ENCODE measurements around the gene TMEM203. TPM values are rescaled to one million over a fixed set of nuclear protein-coding genes. Genes with fewer than 3 reads are reported as not detected.

The TMEM203 gene
- polyA plus RNA-seq, 1 donor (not counting 4 experiments of a cell fraction or from before 2014, with no cell fraction given) = 29.2 TPM

- H3K36me3 ChIP-seq (ENCODE audit: control insufficient read depth in 2 of 2, extremely low read depth in 1 of 2, insufficient read depth in 2 of 2, low read length in 2 of 2) = no peaks in the 10 kb centered on the region
- dilution Hi-C loops (cut with MboI; ENCODE audit: extremely low pct_ligation_motif_present, low sequenced_read_pairs) = no loop called here
- TF ChIP-seq CTCF (optimal IDR thresholded peaks at IDR 0.05 in 1 of 3, IDR thresholded peaks at IDR 0.05 in 1 of 3, conservative IDR thresholded peaks at IDR 0.05 in 1 of 3; ENCODE audit: extremely low read depth in 1 of 3, insufficient read depth in 2 of 3, low read length in 3 of 3) = no peak
- TF ChIP-seq EZH2 (IDR thresholded peaks at IDR 0.05; ENCODE audit: low read length) = no peak
- H2AFZ ChIP-seq (ENCODE audit: control insufficient read depth, low read length) = no peak overlapping the region
- H3K9me1 ChIP-seq (ENCODE audit: control insufficient read depth, extremely low read depth, insufficient read depth, low read length) = no peaks in the 10 kb centered on the region
- H3K27me3 ChIP-seq (ENCODE audit: control insufficient read depth, extremely low read depth, insufficient read depth, low read length) = peaks cover 89% of the 10 kb centered on the region
- DNase-seq (ENCODE audit: low read depth, low spot score) (no peak), FAIRE-seq (no peak)
- no peaks in the 10 kb centered on the region for H3K9me3 ChIP-seq (ENCODE audit: control insufficient read depth, low read depth, low read length)
- no peak overlapping the region for H3K9ac ChIP-seq (ENCODE audit: control insufficient read depth, extremely low read depth, insufficient read depth, low read length)
- H3K4me1 ChIP-seq (ENCODE audit: control insufficient read depth, extremely low read depth, insufficient read depth, low read length) = no peaks in the 10 kb centered on the region
- H3K4me3 ChIP-seq (ENCODE audit: control insufficient read depth in 2 of 3, extremely low read depth in 1 of 3, insufficient read depth in 2 of 3, low read depth in 1 of 3, low read length in 3 of 3) = no peak overlapping the region
- H4K20me1 ChIP-seq (ENCODE audit: control insufficient read depth, extremely low read depth, insufficient read depth, low read length) = peaks cover 9% of the 10 kb centered on the region
- no peak overlapping the region for H3K27ac ChIP-seq (ENCODE audit: control insufficient read depth, insufficient read depth, low read length)
- H3K79me2 ChIP-seq (ENCODE audit: control insufficient read depth, insufficient read depth, low read length) = no peaks in the 10 kb centered on the region
- H3K4me2 ChIP-seq (ENCODE audit: control insufficient read depth, extremely low read depth, insufficient read depth, low read depth, low read length) = no peak overlapping the region
Measured at GRCh38 chr9:137171149-137171900, 34.1 kb downstream of the TMEM203 start.

GRCh38 chr9:137170486-137171148, 34.8 kb downstream of the TMEM203 start:
- no peaks in the 10 kb centered on the region for H3K9me1 ChIP-seq (ENCODE audit: control insufficient read depth, extremely low read depth, insufficient read depth, low read length)
- no peaks in the 10 kb centered on the region for H3K9me3 ChIP-seq (ENCODE audit: control insufficient read depth, low read depth, low read length)
- no peak overlapping the region for H3K4me2 ChIP-seq (ENCODE audit: control insufficient read depth, extremely low read depth, insufficient read depth, low read depth, low read length)
- no peak overlapping the region for H3K4me3 ChIP-seq (ENCODE audit: control insufficient read depth in 2 of 3, extremely low read depth in 1 of 3, insufficient read depth in 2 of 3, low read depth in 1 of 3, low read length in 3 of 3)
- H3K79me2 ChIP-seq (ENCODE audit: control insufficient read depth, insufficient read depth, low read length) = no peaks in the 10 kb centered on the region
- no peak overlapping the region for H3K9ac ChIP-seq (ENCODE audit: control insufficient read depth, extremely low read depth, insufficient read depth, low read length)
- H3K4me1 ChIP-seq (ENCODE audit: control insufficient read depth, extremely low read depth, insufficient read depth, low read length) = no peaks in the 10 kb centered on the region
- TF ChIP-seq EZH2 (IDR thresholded peaks at IDR 0.05; ENCODE audit: low read length) = no peak
- TF ChIP-seq CTCF (optimal IDR thresholded peaks at IDR 0.05 in 1 of 3, IDR thresholded peaks at IDR 0.05 in 1 of 3, conservative IDR thresholded peaks at IDR 0.05 in 1 of 3; ENCODE audit: extremely low read depth in 1 of 3, insufficient read depth in 2 of 3, low read length in 3 of 3) = no peak
- dilution Hi-C loops (cut with MboI; ENCODE audit: extremely low pct_ligation_motif_present, low sequenced_read_pairs) = no loop called here
- H3K27ac ChIP-seq (ENCODE audit: control insufficient read depth, insufficient read depth, low read length) = no peak overlapping the region
- H3K36me3 ChIP-seq (ENCODE audit: control insufficient read depth in 2 of 2, extremely low read depth in 1 of 2, insufficient read depth in 2 of 2, low read length in 2 of 2) = no peaks in the 10 kb centered on the region
- H4K20me1 ChIP-seq (ENCODE audit: control insufficient read depth, extremely low read depth, insufficient read depth, low read length) = peaks cover 9% of the 10 kb centered on the region
- no peak overlapping the region for H2AFZ ChIP-seq (ENCODE audit: control insufficient read depth, low read length)
- peaks cover 96% of the 10 kb centered on the region for H3K27me3 ChIP-seq (ENCODE audit: control insufficient read depth, extremely low read depth, insufficient read depth, low read length)
- no peak for DNase-seq (ENCODE audit: low read depth, low spot score)
- FAIRE-seq = no peak

All from keratinocyte (primary cell).